GM18868 (cell line): ENCODE measurements around the gene KCTD21.
A peak's percentile ranks its signal among the peaks of the same experiment; 100 is the strongest.

Experiments used
- ATAC-seq: cut with Tn5 transposase; IDR thresholded peaks from one replicate; pipeline ENCODE4 v1.9.1; 2021; ENCODE audit warnings: mild to moderate bottlenecking, moderate library complexity; ENCODE audit not compliant: unreplicated experiment

KCTD21 gene

GRCh38 chr11:78202733-78203167 lies 14.3 kb upstream of the KCTD21 start:
- ATAC-seq, result no peak

DNA sequence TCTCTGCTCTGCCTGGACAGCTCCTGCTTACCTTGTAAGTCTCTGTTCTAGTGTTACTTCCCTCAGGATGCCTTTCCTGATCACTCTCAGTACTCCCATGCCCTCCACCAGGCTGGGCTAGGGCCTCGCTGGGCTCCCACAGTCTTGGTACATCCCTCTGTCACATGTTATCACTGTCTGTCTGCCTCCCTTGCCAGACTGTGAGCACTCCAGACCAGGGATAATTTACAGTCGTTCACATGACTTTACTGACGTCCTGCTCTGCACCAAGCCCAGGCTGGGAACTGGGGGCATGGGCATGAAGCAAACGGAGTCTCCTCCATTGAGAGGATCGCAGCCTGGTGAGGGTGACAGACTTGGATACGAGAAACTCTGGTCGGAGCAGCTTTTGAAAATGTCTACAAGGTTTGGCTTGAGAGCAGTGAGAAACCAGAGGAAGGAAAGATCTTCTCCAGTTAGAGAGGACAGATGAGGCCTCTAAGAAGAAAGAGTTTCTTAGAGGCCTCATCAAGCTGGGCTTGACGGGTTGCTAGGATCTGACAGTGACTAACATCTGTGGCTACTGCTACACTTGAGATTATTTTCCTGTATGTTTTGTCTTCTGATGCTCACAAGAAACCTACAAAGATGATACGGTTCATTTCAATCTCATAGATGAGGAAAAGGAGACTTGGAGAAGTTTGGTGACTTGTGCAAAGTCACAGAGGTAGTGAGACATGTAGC lies 12.8 kb upstream of the KCTD21 start:
- ATAC-seq, result no peak

DNA sequence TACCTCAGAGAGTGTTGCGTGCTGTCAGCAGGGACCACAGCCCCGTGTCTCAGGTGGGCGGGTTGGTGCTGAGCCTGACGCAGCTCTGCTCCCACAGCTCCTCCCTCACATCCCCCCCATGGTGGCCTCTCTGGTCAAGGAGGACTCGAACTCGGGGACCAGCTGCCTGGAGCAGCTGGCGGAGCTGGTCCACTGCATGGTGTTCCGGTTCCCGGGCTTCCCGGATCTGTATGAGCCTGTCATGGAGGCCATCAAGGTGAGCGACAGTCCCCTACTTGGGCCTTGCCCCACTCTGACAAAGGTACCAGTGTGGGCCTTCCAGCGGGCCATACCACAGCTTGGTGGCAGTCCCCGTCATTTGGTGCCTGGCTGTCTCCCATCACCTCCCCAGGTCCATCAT lies 12.1 kb upstream of the KCTD21 start:
- no peak for ATAC-seq

- ATAC-seq, result no peak
Measured at GRCh38 chr11:78200061-78200460, 11.6 kb upstream of the KCTD21 start.

DNA sequence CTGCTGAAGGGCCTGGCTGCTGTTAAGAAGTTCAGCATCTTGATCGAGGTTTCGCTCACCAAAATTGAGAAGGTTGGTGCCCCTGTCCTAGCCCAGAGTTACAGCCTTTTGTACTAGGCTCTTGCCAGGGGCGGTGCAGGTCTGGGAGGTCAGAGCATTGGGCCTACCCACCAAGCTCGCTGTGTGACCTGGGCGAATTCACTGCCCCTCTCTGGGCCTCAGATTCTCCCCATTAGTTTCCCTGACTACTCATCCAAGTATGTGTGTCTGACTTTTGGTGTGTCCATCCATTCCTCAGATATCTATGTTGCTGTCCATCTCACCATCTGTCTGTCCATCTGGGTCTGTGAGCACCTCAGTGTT lies 11.2 kb upstream of the KCTD21 start:
- ATAC-seq, result no peak

DNA sequence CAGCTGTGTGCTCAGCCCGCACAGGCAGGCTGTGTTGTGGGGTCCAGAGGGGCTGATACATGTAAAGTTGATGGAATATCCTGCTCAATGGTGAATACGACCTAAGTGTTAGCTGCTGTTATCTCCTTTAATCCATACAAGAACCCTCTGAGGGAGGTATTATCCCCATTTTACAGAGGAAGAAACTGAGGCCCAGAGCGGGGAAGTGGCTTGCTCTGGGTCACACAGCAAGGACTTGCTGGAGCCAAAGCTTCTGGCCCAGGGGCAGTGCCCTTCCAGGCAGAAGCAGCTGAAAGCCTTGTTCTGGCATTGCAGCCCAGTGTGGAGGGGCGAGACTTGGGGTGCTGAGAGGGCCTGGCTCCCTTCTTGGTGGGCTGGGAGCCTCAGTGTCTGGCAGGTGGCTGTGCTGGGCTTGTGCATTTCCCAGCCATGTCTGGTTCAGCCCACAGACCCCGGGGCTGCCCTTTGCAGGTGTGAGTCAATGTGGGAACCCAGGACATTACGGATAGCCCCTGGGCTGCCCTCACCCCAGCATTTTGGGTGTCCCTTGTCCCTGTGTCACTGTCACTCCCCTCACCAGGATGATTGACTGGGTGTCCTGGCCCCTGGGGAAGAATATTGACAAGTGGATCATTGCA lies 10.7 kb upstream of the KCTD21 start:
- ATAC-seq, result no peak

DNA sequence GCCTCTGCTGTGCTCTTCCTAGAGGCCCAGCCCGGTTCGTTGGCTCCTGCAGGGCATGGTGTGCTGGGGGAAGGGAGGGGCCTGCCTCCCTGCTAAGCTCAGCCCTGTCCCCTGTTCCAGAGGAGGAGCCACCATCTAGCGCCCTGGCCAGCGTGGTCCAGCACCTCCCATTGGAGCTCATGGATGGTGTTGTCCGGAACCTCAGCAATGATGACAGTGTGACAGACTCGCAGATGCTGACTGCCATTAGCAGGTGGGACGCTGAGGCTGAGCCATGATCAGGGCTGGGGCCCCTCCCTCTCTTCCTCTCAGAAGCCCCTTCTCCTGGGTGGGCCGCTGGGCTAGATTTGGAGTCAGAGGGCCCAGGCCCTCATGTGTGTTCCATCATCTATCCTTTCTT lies 9.4 kb upstream of the KCTD21 start:
- ATAC-seq, result no peak

GRCh38 chr11:78196661-78197091 lies 8.2 kb upstream of the KCTD21 start:
- no peak for ATAC-seq

DNA sequence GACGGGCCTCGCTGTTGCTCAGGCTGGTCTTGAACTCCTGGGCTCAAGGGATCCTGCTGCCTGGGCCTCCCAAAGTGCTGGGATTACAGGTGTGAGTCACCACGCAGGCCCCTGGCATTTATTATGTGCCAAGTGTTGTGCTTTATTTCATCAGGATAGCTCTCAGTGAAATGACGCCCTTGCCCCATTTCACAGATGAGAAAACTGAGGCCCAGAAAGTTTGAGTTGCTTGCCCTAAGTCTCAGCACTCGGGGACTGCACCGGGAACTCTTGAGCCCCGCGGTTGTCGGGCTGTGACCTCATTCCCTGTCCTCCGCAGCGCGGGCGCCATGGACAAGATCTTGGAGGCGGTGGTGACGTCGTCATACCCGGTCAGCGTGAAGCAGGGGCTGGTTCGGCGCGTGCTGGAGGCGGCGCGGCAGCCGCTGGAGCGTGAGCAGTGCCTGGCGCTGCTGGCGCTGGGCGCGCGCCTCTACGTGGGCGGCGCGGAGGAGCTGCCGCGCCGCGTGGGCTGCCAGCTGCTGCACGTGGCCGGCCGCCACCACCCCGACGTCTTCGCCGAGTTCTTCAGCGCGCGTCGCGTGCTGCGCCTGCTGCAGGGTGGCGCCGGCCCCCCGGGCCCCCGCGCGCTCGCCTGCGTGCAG lies 7.6 kb upstream of the KCTD21 start:
- no peak for ATAC-seq

GRCh38 chr11:78194490-78194889 lies 6.1 kb upstream of the KCTD21 start:
- ATAC-seq, result no peak

DNA sequence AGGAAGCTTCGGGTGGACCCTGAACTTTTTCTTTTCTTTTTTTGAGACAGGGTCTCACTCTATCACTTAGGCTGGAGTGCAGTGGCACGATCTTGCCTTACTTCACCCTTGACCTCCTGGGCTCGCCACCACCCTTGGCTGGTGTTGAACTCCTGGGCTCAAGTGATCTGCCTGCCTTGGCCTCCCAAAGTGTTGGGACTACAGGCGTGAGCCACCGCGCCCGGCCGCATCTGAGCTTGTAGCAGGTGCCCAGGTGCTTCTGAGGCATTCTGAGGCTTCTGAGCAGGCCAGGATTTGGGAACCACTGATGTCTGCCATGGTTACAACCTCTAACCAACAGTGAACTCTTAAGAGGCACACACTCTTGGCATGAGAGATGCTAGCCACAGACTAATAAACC lies 5.4 kb upstream of the KCTD21 start:
- ATAC-seq, result no peak

DNA sequence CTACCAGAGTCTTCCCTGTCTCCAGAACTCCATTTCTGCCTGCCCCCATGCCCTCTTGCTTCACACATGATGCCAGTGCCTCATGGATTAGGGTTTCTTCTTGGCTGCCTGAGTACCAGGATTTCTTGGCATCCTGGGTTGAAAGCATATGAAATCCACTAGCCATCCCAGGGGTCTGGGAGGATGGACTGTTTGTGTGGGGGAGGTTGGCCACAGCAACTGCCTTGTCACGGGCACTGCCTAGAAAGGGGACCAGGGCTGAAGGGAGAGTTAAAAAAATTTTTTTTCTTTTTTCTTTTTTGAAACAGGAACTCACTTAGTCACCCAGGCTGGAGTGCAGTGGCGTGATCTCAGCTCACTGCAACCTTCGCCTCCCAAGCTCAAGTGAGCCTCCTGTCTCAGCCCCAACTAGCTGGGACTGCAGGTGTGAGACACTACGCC lies 4.5 kb upstream of the KCTD21 start:
- ATAC-seq, result no peak

DNA sequence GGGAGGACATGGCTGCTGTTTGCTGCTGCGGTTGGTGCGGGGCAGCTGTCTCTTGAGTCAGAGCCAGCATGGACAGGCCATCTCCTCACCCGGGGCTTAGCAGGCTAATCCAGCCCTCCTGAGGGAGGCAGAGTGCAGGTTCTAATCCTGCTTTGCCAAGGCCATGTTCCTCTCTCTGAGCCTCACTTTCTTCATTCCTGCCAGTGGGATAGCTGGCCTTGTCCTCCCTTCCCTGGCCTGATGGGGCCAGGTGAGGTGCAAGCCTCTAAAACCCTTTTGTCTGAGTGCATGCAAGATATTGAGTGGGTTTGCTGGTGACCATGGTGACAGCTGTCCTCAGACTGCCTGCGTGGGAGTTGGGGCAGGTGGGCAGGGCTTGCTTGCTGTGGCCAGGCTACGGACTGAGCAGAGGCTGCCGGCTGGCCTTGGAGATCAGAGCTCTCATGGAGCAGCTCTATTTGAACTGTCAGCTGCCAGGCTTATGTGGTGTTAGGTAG lies 3.8 kb upstream of the KCTD21 start:
- no peak for ATAC-seq

DNA sequence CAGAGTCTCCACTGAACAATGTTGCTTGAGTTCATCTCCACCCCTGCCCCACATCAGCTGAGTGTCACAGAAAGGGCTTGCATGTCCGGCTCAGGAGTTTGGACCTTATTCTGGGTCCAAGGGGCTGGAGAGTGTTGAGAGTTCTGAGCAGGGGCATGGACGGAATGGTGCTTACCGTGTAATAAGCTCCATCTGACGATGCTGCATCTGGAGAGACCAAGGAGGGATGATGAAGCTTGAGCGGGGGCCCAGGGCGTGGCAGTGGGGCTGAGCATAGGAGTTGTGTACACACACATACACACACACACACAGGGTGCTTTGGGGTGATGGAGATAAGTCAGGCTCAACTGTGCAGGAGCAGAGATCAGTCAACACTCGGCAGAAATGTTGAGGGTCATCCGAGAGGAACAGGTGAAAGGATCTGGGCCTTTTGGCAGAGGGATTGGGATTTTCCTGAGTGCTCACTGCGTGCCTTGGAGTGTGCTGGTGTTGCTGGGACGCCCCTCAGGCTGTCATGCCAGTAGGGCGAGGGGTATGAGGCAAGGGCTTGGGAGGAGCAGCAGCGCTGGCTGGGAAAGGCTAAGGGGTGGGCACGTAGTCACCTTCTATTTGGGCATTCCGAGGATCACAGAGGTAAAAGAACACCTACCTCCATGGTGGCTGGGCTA lies 2.6 kb upstream of the KCTD21 start:
- ATAC-seq, result no peak

- ATAC-seq, result no peak
Measured at GRCh38 chr11:78190374-78190773, 1.9 kb upstream of the KCTD21 start.

DNA sequence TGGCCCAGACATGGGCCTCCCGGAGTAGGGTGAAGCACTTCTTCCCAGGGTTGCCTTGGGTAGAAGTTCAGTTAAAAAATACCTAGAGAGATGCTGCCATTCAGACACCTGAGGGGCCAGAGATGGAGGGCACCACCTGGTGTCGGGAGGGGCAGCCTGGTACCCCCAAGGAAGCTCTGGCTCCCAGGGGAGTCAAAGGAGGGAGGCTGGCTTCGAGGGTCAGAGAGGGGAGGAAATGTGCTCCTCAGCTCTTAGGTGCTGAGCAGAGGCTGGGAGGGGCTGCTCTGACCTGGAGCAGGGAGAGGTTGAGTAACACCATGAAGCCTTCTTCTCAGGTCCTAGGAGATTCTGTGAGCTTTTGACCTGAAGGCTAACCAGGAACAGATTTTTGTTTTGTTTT lies 1.4 kb upstream of the KCTD21 start:
- no peak for ATAC-seq

DNA sequence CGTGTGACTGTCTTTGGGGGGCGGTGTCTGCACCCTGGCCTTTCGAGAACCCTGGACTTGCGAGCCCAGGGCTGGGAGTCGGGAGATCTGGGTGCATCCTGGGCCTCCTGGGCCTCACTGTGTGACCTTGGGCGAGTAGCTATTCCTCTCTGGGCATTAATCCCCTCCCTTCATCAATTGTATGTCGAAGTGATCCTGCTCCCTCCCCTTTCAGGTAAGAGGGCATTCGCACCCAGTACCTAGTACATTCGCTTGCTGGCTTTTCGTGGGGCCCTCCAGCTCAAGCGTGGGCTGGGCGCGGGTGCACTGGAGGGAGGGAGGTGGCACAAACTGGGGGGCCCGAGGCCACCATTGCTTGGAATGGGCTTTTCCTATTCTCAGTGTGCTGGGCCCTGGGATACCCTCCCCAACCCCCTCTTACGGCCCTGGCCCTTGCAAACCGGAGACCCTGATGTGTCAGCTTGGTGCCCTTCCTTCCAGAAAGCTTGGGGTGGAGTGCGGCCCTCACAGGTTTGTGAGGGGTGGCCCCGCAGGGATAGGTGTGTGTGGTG lies 823 bp upstream of the KCTD21 start:
- no peak for ATAC-seq

DNA sequence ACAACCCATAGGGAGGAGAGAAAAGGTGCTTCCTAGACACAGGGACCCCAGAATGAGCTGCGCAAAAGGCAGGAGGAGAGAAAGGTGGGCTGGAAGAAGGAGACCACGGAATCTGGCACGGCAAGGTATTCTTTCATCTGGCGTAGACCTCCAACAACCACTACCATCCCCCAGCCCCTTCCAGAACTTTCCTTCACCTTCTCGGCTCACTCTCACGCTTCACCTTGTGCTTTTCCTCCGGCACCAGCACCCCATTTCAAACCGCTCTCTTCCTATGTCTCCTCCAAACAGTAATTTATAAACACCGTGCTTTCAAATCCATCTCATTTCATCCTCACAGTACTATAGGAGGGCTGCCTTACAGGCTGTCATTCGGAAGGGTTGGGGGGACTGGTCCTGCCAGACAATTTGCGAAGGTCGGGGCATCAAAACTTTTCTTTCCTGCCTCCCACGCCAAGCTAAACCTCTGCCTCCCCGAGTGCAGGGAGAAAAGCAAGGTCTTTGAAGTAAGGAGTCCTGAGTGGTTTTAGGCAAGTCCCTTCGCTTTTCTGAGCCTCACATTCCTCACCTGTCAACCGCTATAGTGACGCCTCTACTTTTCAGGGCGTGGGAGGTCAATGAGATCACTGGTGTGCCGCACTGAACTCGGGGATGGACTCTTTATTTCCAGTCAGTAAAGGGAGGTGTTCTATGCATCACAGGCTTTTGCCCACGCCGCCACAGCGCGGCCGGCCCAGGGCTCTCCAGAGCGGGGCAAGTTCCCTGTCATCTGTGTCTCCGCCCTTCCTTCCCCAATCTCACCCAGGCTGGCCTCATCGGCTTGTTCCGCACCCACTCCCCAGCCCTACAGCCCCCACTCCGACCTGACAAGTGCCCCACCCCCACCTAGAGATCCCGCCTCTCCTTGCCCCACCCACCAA lies 800 bp downstream of the KCTD21 start:
- ATAC-seq, result peak; percentile 13

DNA sequence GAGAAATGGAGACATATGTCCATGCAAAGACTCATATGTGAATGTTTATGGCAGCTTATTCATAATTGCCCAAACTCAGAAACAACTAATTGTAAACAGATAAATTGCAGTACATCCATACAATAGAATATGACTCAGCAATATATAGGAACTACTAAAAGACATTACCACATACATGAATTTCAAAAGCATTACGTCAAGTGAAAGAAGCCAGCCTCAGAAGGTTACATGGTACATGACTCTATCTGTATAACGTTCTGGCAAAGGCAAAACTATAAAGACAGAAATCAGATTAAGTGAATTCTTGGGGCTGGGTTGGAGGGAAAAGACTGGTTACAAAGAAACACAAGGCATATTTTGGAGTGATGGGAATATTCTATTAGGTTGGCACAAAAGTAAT lies 7.2 kb downstream of the KCTD21 start:
- no peak for ATAC-seq

DNA sequence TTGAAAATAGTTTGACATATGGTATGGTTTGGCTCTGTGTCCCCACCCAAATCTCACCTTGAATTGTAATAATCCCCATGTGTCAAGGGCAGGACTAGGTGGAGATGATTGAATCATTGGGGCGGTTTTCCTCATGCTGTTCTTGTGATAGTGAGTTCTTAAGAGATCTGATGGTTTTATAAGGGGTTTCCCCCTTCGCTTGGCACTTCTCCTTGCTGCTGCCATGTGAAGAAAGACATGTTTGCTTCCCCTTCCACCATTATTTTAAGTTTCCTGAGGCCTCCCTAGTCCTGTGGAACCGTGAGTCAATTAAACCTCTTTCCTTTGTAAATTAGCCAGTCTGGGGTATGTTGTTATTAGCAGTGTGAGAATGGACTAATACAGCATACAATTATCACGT lies 7.7 kb downstream of the KCTD21 start:
- ATAC-seq, result no peak
